WTC11 (cell line): ENCODE results near the gene PALMD. TPM values are rescaled to one million over a fixed set of nuclear protein-coding genes. Genes with fewer than 3 reads are reported as not detected.

Source experiments
- ATAC-seq: fragments of 200-7000 bp; cut with Tn5 transposase; 2 replicates; pipeline ENCODE4 v1.10.0; 2021; ENCODE audit warnings: mild to moderate bottlenecking, moderate library complexity
- CTCF ChIA-PET: fragments of 300-600 bp; sonication (Branson Sonifier 250); formaldehyde crosslinking; loops from one replicate; lab custom pipeline; 2021; ENCODE audit warnings: antibody characterized with exemption; lab: Charles Lee
- POLR2A ChIA-PET: fragments of 350-600 bp; sonication (Branson Sonifier 250); formaldehyde crosslinking; loops from one replicate; lab custom pipeline; 2021; ENCODE audit warnings: antibody characterized with exemption; lab: Charles Lee
- DNase-seq: peaks from one replicate; pipeline ENCODE4 v3.0.0; 2021; ENCODE audit warnings: low spot score
- H3K27ac Mint-ChIP-seq: 2 replicates; pipeline ENCODE4 v1.8.0; 2021; ENCODE audit warnings: mixed read lengths
- H3K27me3 Mint-ChIP-seq: 2 replicates; pipeline ENCODE4 v1.8.0; 2021; ENCODE audit warnings: low read depth, mild to moderate bottlenecking, moderate library complexity, mixed read lengths
- H3K36me3 Mint-ChIP-seq: 2 replicates; pipeline ENCODE4 v1.8.0; 2021; ENCODE audit warnings: mixed read lengths
- H3K4me1 Mint-ChIP-seq: 2 replicates; pipeline ENCODE4 v1.8.0; 2022; ENCODE audit warnings: mixed read lengths
- H3K4me3 Mint-ChIP-seq: 2 replicates; pipeline ENCODE4 v1.8.0; 2021; ENCODE audit warnings: mild to moderate bottlenecking, moderate library complexity, mixed read lengths
- H3K9me3 Mint-ChIP-seq: 2 replicates; pipeline ENCODE4 v1.8.0; 2021; ENCODE audit warnings: mixed read lengths
- JAZF1 ChIP-seq: fragments of 250-450 bp; sonication (Bioruptor Pico); IDR thresholded peaks from 2 replicates; pipeline ENCODE4 v1.9.0; 2021; ENCODE audit warnings: moderate library complexity, mild to moderate bottlenecking, inconsistent platforms
- KAT7 ChIP-seq: sonication (generic); formaldehyde crosslinking; IDR thresholded peaks from 2 replicates; pipeline ENCODE4 v1.8.1; 2023; ENCODE audit warnings: missing genetic modification reagents, mild to moderate bottlenecking, borderline replicate concordance
- RORB ChIP-seq: fragments of 250-450 bp; sonication (Bioruptor Pico); IDR thresholded peaks from 2 replicates; pipeline ENCODE4 v1.9.0; 2021; ENCODE audit warnings: mild to moderate bottlenecking
- SMAD4 ChIP-seq: sonication (generic); formaldehyde crosslinking; IDR thresholded peaks from 2 replicates; pipeline ENCODE4 v1.8.0; 2022; ENCODE audit warnings: mild to moderate bottlenecking, missing genetic modification reagents
- SP1 ChIP-seq: sonication (generic); formaldehyde crosslinking; conservative IDR thresholded peaks from 2 replicates; pipeline ENCODE4 v1.8.1; 2022; ENCODE audit warnings: missing genetic modification reagents
- ZNF138 ChIP-seq: sonication (generic); formaldehyde crosslinking; conservative IDR thresholded peaks from 2 replicates; pipeline ENCODE4 v1.8.1; 2022; ENCODE audit warnings: mild to moderate bottlenecking, moderate library complexity, missing genetic modification reagents
- ZNF532 ChIP-seq: fragments of 250-450 bp; sonication (Bioruptor Pico); IDR thresholded peaks from 2 replicates; pipeline ENCODE4 v1.9.0; 2021; ENCODE audit warnings: mild to moderate bottlenecking, borderline replicate concordance
- total RNA-seq: library from RNA; stranded (reverse); gene quantifications from 3 replicates; pipeline ENCODE4 v1.2.3, GENCODE V29; 2021
- TF ChIP-seq, protein P1 (sequence below): sonication (generic); formaldehyde crosslinking; IDR thresholded peaks from 2 replicates; pipeline ENCODE4 v1.8.0; 2022; ENCODE audit warnings: mild to moderate bottlenecking, missing genetic modification reagents
- TF ChIP-seq, protein P2 (sequence below): fragments of 250-450 bp; sonication (Bioruptor Pico); IDR thresholded peaks from 2 replicates; pipeline ENCODE4 v2.1.2; 2022; ENCODE audit warnings: mild to moderate bottlenecking, moderate library complexity
- TF ChIP-seq, protein P3 (sequence below): fragments of 250-450 bp; sonication (Bioruptor Pico); conservative IDR thresholded peaks from 2 replicates; pipeline ENCODE4 v1.9.0; 2021; ENCODE audit warnings: mild to moderate bottlenecking
- TF ChIP-seq, protein P4 (sequence below): sonication (generic); formaldehyde crosslinking; IDR thresholded peaks from 2 replicates; pipeline ENCODE4 v1.8.0; 2023; ENCODE audit warnings: mild to moderate bottlenecking, missing genetic modification reagents

Gene PALMD
- total RNA-seq, 1 experiment from 2014 or later: 0.07 TPM

DNA sequence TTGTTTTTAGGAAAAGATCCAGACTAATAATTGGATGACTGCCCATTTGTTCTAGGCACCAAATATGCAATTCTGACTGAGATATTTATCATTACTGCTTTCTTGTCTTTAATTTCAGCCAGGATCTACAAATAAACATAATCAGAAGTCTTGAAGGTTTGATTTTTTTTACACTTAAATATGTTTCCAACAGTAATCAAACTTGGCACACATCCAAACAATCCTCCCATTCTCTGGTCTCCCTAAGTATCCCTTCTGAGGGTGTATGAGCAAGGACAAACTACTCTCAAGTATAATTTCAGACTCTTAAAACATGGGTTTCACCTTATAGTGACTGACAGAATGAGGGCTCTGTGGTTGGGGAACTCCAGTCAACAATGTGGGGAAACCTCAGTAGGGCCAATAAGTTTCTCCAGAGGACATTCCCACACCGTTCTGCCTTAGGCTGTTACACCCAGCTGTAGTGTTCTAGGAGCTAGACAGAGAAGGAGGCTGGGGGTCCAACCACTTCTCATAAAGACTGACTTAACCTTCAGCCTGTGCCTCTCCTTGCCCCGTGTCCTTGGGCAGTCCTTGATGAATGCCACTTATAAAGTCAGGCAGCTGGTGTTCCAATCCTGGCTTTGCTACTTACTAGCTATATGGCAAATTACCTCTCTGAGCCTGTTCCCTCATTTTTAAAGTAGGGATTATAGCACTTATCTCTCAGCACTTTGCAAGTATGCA, 1.5 kb upstream of the PALMD start (continued):
- TF ChIP-seq, protein P1, sequence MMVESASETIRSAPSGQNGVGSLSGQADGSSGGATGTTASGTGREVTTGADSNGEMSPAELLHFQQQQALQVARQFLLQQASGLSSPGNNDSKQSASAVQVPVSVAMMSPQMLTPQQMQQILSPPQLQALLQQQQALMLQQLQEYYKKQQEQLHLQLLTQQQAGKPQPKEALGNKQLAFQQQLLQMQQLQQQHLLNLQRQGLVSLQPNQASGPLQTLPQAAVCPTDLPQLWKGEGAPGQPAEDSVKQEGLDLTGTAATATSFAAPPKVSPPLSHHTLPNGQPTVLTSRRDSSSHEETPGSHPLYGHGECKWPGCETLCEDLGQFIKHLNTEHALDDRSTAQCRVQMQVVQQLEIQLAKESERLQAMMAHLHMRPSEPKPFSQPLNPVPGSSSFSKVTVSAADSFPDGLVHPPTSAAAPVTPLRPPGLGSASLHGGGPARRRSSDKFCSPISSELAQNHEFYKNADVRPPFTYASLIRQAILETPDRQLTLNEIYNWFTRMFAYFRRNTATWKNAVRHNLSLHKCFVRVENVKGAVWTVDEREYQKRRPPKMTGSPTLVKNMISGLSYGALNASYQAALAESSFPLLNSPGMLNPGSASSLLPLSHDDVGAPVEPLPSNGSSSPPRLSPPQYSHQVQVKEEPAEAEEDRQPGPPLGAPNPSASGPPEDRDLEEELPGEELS (CRISPR knock-in tag): no peak
- TF ChIP-seq JAZF1 (CRISPR knock-in tag): no peak
- no peak for TF ChIP-seq ZNF138 (CRISPR knock-in tag)
- TF ChIP-seq SP1 (CRISPR knock-in tag): no peak
- TF ChIP-seq, protein P2, sequence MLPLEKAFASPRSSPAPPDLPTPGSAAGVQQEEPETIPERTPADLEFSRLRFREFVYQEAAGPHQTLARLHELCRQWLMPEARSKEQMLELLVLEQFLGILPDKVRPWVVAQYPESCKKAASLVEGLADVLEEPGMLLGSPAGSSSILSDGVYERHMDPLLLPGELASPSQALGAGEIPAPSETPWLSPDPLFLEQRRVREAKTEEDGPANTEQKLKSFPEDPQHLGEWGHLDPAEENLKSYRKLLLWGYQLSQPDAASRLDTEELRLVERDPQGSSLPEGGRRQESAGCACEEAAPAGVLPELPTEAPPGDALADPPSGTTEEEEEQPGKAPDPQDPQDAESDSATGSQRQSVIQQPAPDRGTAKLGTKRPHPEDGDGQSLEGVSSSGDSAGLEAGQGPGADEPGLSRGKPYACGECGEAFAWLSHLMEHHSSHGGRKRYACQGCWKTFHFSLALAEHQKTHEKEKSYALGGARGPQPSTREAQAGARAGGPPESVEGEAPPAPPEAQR (CRISPR knock-in tag): no peak

GRCh38 chr1:99645203-99645602, 710 bp upstream of the PALMD start:
- H3K4me1 Mint-ChIP-seq: peaks cover 42% of the 10 kb centered on the region
- ATAC-seq (no peak), DNase-seq (no peak)
- ChIA-PET CTCF (interaction anchor here (0.7 to 1.6 kb wide), 4 partner anchors 10 to 538 kb away, joined by 3 to 5 read pairs (median 4); no protein-coding TSS in a partner anchor), POLR2A (interaction anchor here (1.6 kb wide), 1 partner anchor 11 kb away, joined by 3 read pairs; no protein-coding TSS in a partner anchor)
- no peak overlapping the region for H3K27ac Mint-ChIP-seq
- H3K9me3 Mint-ChIP-seq: no peaks in the 10 kb centered on the region
- no peaks in the 10 kb centered on the region for H3K27me3 Mint-ChIP-seq
- TF ChIP-seq, protein P3, sequence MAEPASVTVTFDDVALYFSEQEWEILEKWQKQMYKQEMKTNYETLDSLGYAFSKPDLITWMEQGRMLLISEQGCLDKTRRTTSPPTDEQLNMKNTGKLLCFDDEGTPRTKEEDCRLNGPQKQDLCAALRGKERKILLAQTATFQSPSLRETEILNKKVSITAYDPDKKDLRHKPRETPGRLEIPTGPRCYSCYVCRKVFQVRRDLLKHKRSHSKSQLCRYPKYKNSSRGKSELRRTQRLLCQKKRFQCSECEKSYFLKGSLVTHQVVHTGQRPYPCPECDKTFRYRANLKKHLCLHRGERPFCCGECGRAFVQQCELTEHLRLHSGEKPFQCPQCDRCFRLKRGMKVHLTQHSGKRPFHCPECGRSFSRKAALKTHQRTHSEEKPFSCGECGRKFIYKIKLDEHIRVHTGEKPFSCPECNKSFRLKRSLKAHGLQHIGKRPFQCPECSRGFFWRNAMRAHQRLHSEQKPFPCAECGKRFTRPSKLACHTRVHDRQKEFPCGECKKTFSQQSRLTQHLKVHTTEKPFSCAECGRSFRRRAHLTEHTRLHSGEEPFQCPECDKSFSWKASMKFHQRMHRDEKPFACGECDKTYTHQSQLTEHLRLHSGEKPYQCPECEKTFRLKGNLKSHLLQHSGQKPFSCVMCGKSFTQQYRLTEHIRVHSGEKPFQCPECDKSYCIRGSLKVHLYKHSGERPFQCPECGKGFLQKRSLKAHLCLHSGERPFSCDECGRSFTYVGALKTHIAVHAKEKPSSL (CRISPR knock-in tag): no peak
- no peak for TF ChIP-seq RORB (CRISPR knock-in tag)
- no peak for TF ChIP-seq ZNF532 (CRISPR knock-in tag)
- no peak for TF ChIP-seq SP1 (CRISPR knock-in tag)
- TF ChIP-seq, protein P4, sequence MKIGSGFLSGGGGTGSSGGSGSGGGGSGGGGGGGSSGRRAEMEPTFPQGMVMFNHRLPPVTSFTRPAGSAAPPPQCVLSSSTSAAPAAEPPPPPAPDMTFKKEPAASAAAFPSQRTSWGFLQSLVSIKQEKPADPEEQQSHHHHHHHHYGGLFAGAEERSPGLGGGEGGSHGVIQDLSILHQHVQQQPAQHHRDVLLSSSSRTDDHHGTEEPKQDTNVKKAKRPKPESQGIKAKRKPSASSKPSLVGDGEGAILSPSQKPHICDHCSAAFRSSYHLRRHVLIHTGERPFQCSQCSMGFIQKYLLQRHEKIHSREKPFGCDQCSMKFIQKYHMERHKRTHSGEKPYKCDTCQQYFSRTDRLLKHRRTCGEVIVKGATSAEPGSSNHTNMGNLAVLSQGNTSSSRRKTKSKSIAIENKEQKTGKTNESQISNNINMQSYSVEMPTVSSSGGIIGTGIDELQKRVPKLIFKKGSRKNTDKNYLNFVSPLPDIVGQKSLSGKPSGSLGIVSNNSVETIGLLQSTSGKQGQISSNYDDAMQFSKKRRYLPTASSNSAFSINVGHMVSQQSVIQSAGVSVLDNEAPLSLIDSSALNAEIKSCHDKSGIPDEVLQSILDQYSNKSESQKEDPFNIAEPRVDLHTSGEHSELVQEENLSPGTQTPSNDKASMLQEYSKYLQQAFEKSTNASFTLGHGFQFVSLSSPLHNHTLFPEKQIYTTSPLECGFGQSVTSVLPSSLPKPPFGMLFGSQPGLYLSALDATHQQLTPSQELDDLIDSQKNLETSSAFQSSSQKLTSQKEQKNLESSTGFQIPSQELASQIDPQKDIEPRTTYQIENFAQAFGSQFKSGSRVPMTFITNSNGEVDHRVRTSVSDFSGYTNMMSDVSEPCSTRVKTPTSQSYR (CRISPR knock-in tag): no peak
- no peak for TF ChIP-seq KAT7
- TF ChIP-seq SMAD4 (CRISPR knock-in tag): no peak
- H3K36me3 Mint-ChIP-seq: no peaks in the 10 kb centered on the region
- H3K4me3 Mint-ChIP-seq: no peak overlapping the region
